Stimulated activated memory B cell treated with anti-CD40 and anti-IgM and Interleukin-4, amounts not matched to agents 10 μg/mL and 1 μg/mL and 100 μg/mL, for 72 hours (primary cell): ENCODE measurements around the gene SUN5.
A peak's percentile ranks its signal among the peaks of the same experiment; 100 is the strongest.
"Not testable (repeated sequence)": the region's sequence is repeated elsewhere in the genome, so short reads cannot be mapped to it uniquely, and the experiment has no call there.

ENCODE experiments used
- ATAC-seq: fragments of 150-1000 bp; cut with Tn5 transposase; 2 replicates; pipeline ENCODE4 v1.10.0; 2021
- H3K27ac Mint-ChIP-seq: one replicate; pipeline ENCODE4 v1.8.0; 2022; ENCODE audit warnings: mild to moderate bottlenecking, mixed read lengths
- H3K27me3 Mint-ChIP-seq: one replicate; pipeline ENCODE4 v1.8.0; 2022; ENCODE audit warnings: mixed read lengths
- H3K36me3 Mint-ChIP-seq: one replicate; pipeline ENCODE4 v1.8.0; 2022; ENCODE audit warnings: mixed read lengths
- H3K4me1 Mint-ChIP-seq: one replicate; pipeline ENCODE4 v1.8.0; 2022; ENCODE audit warnings: mixed read lengths
- H3K4me3 Mint-ChIP-seq: one replicate; pipeline ENCODE4 v1.8.0; 2022; ENCODE audit warnings: mild to moderate bottlenecking, moderate library complexity, mixed read lengths
- H3K9me3 Mint-ChIP-seq: one replicate; pipeline ENCODE4 v1.8.0; 2022; ENCODE audit warnings: mixed read lengths

SUN5 gene

DNA sequence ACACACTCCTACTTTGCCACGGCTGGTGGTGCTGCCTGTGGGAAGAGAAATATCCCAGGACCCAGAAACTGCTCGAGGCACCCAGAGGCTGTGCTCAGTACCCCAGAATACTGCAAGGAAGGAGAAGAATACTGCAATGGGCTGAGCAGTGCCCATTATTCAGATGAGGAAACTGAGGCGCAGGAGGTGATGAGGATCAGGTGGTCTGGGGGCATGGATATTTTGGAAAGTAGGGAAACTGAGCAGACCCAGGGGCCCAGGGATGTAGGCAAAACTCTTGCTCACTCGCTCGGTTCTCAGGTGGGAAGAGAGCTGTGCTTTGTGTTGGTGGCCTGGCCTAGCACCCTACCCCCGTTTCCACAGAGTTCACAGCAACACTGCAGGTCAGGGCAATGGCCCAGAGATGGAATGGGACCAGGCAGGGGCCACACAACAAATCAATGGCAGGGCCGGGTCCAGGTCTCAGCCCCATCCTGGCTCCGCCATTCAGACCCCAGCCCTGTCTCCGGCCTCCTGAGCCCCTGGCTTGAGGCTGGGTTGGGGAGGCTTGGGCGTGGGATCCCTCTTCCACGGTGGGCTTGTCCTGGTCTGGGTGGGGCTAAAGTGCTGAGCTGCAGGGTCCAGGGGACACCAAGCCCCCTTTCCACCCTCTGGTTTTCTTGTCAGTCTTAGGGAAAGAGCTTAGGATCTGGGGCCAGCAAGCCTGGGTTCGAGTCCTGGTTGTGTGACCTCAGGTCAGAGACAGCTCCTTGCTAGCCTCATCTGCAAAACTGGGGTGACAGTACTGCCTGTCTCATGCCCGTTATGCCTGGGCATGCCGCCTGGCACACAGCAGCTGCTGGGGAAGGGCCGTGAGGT, 33.9 kb downstream of the SUN5 start:
- Mint-ChIP-seq H3K36me3 (no peaks in the 10 kb centered on the region), H3K4me1 (peaks cover 48% of the 10 kb centered on the region), H3K9me3 (no peaks in the 10 kb centered on the region), H3K4me3 (no peak overlapping the region), H3K27ac (no peak overlapping the region), H3K27me3 (no peaks in the 10 kb centered on the region)
- no peak for ATAC-seq

DNA sequence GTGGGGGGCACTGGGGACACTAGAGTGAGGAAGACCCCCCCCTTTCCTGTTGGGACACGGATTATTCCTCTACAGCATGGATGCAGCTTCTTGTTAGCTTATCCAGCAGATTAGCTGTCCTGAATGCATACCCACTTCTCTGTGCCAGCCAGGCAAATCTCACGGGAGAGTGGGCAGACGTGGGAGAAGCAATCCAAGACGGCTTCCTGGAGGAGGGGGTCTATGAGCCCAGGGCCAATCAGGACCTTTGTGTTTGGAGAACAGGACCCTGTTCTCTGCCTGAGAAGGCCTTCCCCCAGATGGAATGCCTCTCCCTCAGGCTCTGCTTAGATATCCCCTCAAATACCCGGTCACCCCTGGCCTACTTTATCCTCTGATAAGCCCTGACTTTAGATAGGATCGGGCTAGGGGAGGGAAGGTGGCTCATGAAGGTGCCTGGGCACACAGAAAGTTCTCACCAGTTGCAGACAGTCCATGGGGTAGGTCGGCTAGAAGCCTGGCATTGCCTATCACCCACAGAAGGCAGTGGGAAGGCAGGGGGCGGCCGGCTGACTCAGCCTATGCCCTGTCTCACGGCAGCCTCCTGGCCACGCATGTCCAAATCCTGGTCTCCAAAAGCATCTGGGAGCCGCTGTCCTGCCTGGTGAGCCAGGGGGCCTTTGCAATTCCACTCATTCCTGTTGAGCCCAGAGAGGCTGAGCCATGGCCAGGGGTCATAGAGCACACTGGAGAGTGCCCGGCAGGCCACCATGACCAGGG, 34.7 kb downstream of the SUN5 start:
- ATAC-seq: no peak
- no peaks in the 10 kb centered on the region for H3K36me3 Mint-ChIP-seq
- no peaks in the 10 kb centered on the region for H3K9me3 Mint-ChIP-seq
- H3K4me3 Mint-ChIP-seq: no peak overlapping the region
- H3K27ac Mint-ChIP-seq: no peak overlapping the region
- H3K27me3 Mint-ChIP-seq: no peaks in the 10 kb centered on the region
- H3K4me1 Mint-ChIP-seq: peaks cover 40% of the 10 kb centered on the region

DNA sequence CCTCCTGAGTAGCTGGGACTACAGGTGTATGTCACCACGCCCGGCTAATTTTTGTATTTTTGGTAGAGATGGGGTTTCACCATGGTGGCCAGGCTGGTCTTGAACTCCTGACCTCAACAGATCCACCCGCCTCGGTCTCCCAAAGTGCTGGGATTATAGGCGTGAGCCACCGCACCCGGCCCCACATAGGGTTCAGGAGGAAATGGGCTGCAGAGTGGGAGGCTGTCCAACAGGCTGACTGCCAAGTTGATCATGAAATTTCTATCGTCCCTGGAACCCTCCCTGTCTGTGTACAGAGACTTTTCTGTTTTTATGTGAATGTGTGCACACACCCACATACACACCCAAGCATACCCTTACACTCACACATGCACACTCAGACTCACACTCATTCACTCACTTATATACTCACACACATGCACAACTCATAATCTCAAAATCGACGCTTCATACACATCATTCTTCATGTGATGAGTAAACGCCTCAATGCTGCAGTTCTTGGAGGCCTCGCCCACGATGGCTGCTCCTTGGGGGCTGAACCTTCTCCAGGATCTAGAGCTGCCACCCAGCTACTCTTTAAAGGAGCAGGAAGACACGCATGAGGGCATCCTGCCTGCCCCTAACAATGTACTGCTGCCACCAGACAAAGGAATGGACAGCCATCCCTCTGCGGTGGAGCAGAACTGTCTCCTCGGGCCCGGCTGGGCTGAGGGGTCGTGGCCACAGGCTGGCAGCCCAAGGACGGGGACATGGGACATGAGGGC, 35.6 kb downstream of the SUN5 start:
- Mint-ChIP-seq H3K27ac (no peak overlapping the region), H3K9me3 (no peaks in the 10 kb centered on the region), H3K27me3 (no peaks in the 10 kb centered on the region), H3K4me1 (peaks cover 38% of the 10 kb centered on the region), H3K4me3 (no peak overlapping the region), H3K36me3 (no peaks in the 10 kb centered on the region)
- no peak for ATAC-seq

DNA sequence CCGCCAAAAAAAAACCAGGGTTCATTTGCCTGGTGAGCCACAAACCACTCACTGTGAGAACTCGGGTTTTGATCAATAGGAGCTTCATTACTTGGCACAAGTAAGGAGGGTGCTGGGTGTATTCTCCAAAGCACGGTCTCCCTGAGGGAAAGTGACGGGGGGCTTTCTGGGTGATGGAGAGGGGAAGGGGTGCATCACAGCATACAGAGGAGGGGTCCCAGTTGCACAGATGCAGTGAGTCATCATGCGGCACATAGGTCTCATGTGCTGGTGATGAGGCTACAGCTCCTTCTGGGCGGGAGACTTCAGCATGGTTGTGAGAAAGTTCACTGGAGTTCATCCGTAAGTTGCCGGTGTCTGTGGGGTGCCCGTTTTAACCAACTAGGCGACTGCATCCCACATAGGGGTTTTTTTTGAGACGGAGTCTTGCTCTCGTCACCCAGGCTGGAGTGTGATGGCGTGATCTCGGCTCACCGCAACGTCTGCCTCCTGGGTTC, 36.2 kb downstream of the SUN5 start:
- no peaks in the 10 kb centered on the region for H3K9me3 Mint-ChIP-seq
- peak overlapping the region; percentile 73 for H3K27ac Mint-ChIP-seq
- no peak overlapping the region for H3K4me3 Mint-ChIP-seq
- H3K27me3 Mint-ChIP-seq: no peaks in the 10 kb centered on the region
- peaks cover 38% of the 10 kb centered on the region for H3K4me1 Mint-ChIP-seq
- ATAC-seq: no peak
- no peaks in the 10 kb centered on the region for H3K36me3 Mint-ChIP-seq

DNA sequence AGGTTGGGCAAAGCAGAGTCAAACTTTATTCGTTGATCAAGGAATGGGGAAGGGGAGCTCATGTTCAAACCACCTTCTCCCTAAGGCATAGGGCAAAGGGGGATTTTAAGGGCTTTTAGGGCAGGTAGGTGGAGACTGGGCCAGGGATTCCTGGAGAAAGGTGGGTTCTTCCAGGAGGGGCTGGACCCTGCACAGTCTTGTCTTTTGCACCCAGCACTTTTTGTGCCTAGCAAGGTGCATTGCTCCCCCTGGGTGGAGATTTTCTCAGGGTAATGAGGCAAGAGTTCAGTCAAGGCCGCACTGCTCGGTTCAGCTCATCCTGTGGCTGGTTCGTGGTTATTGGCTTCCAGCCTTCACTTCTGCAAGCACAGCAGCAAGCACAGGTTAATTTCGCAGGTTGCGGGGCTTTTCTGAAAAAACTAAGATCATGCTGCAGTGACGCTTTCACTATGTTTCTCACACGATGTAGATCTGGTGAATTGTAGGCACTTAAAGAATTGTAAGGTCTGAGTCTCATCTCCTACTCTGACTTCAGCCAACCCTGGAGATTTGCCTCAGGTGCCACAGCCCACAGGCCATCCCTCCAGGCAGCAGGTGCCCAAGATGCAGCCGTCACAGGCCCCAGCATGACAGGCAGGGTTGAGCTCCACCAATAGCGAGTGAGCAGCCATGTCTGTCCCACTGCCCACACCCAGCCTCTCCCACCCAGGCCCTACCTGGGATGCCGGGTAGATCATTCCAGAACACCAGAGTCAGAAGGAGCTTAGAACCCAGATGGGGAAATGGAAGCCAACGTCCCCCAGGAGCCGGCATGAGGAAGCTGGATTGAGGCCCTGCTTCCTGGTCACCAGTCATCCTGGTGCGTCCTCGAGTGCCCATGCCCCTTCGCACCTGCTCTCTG, 37.1 kb downstream of the SUN5 start:
- peak; percentile 73 for ATAC-seq
- H3K9me3 Mint-ChIP-seq: no peaks in the 10 kb centered on the region
- no peaks in the 10 kb centered on the region for H3K27me3 Mint-ChIP-seq
- H3K36me3 Mint-ChIP-seq: no peaks in the 10 kb centered on the region
- H3K27ac Mint-ChIP-seq: peak overlapping the region; percentile 73
- peaks cover 38% of the 10 kb centered on the region for H3K4me1 Mint-ChIP-seq
- no peak overlapping the region for H3K4me3 Mint-ChIP-seq

DNA sequence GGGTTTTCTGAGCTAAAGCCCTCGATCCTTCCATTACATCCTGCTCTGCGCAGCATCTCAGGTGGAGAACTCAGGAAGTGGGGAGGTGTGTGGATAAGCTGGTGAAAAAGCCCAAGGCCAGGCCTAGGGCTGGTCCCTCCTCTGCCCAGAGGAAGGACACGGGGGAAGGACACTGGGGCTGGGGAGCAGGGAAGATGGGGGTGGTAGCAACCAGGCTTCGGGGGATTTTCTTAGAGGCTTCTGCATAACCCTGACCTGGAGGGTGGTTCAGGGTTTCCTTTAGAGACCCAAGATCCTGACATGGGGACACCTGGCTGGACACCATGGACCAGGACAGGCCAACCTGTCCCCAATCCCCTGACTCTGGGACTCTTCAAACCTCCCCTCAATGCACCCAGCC, 37.9 kb downstream of the SUN5 start:
- no peak for ATAC-seq
- Mint-ChIP-seq H3K4me1 (peaks cover 38% of the 10 kb centered on the region), H3K27ac (peak overlapping the region; percentile 73), H3K27me3 (no peaks in the 10 kb centered on the region), H3K4me3 (no peak overlapping the region), H3K36me3 (no peaks in the 10 kb centered on the region), H3K9me3 (no peaks in the 10 kb centered on the region)

DNA sequence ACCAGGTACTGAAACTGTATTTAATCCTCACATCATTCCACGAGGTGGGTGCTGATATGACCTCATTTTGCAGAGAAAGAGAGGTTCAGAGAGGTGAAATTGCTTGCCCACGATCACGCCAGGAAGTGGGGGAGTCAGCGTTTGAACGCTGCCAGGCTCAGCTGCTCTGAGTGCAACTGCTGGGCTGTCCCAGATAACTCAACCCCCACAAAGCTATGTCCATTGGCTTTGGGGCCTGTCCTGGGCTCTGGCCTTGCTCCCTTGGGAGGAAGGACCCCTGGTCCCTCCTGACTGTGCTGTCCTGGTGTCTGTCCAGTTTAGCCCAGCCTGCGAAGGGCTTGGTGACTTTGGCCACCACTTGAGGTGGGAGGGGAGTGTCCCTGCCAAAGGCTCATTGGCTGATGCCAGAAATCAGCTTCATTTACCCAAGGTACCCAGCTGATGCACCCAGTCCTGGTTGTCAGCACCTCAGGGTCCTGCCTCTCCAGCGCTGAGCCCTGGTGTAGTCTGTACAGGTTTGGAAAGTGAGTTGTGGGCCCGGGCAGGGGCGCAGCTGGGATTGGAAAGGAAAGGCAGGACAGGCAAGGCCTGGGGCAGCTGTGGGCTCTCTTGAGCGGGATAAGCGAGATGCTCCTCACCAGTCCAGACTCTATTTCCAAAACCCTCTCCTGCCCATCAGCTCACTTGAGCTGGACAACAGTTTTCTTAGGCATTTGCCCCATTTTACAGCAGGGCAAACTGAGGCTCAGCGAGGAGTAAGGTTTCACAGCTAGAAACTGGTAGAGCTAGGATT, 38.5 kb downstream of the SUN5 start:
- peaks cover 38% of the 10 kb centered on the region for H3K4me1 Mint-ChIP-seq
- no peak overlapping the region for H3K4me3 Mint-ChIP-seq
- H3K9me3 Mint-ChIP-seq: no peaks in the 10 kb centered on the region
- peak overlapping the region; percentile 73 for H3K27ac Mint-ChIP-seq
- H3K27me3 Mint-ChIP-seq: no peaks in the 10 kb centered on the region
- H3K36me3 Mint-ChIP-seq: no peaks in the 10 kb centered on the region
- ATAC-seq: no peak

DNA sequence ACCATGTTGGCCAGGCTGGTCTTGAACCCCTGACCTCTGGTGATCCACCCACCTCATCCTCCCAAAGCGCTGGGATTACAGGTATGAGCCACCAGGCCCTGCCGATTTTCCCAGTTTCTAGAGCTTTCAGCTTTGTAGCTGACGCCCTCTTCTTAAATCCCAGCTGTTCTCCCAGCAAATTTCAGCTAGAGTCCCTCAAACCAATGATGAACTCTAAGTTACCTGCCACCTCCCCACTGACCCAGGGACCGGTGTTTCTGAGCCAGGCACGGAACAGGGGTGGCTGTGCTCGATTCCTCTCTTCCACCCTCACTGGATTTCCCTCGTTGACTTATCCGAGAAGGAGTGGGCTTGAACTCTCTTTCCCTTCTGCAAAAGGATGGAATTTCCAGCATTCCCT, 39.1 kb downstream of the SUN5 start:
- H3K27ac Mint-ChIP-seq: no peak overlapping the region
- ATAC-seq: no peak
- no peaks in the 10 kb centered on the region for H3K27me3 Mint-ChIP-seq
- H3K4me1 Mint-ChIP-seq: peaks cover 35% of the 10 kb centered on the region
- no peaks in the 10 kb centered on the region for H3K36me3 Mint-ChIP-seq
- no peaks in the 10 kb centered on the region for H3K9me3 Mint-ChIP-seq
- no peak overlapping the region for H3K4me3 Mint-ChIP-seq

DNA sequence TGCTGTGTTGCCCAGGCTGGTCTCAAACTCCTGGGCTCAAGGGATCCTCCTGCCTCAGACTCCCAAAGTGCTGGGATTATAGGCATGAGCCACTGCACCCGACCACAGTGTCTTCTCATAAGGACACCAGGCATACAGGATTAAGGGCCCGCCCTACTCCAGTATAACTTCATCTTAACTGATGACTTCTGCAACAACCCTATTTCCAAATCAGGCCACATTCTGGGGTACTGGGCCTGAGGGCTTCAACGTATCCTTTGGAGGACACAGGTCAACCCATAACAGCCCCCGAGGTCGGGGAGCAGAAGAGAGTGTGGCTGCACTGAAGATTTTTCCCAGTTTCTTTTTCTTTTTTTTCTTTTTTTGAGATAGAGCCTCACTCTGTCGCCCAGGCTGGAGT, 39.7 kb downstream of the SUN5 start:
- Mint-ChIP-seq H3K27ac (no peak overlapping the region), H3K9me3 (no peaks in the 10 kb centered on the region), H3K4me1 (peaks cover 30% of the 10 kb centered on the region), H3K4me3 (no peak overlapping the region), H3K27me3 (peaks cover 1% of the 10 kb centered on the region), H3K36me3 (no peaks in the 10 kb centered on the region)
- no peak for ATAC-seq

DNA sequence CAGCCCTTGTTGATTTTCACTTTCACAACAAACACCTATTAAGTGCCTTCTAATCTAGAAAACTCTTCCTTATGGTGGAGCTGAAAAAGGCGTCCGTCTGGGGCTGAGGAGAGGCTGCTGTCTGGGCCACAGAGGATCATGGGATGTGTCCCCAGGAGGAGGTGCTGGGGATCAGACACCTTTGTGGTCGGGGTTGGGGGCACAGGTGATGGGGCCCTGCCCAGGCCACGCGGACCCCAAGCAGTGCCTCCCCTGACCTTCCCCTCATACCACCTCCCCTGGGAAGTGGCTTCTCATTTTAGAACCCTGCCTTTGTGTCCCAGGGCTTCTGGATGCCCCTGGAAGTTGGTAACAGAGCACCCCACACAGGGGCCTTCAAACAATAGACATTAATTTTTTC, 41.1 kb downstream of the SUN5 start:
- Mint-ChIP-seq H3K4me3 (no peak overlapping the region), H3K36me3 (peaks cover 10% of the 10 kb centered on the region), H3K4me1 (peaks cover 23% of the 10 kb centered on the region), H3K27me3 (peaks cover 9% of the 10 kb centered on the region), H3K9me3 (peaks cover 9% of the 10 kb centered on the region), H3K27ac (no peak overlapping the region)
- ATAC-seq: no peak

DNA sequence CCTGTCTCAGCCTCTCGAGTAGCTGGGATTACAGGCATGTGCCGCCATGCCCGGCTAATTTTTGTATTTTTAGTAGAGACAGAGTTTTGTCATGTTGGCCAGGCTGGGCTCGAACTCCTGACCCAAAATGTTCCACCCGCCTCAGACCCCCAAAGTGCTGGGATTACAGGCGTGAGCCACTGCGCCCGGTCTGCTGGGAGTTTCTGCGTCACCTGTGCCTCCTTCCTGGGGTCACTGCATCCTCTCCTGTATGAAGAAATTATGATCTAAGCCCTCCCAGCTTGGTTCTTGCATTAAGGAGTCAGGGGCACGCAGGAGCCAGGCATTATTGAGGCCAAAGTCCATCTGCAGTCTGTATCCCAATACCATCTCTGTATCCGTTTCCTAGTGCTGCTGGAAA, 41.6 kb downstream of the SUN5 start:
- not testable (repeated sequence) for H3K27me3 Mint-ChIP-seq, ATAC-seq, H3K27ac Mint-ChIP-seq, H3K4me3 Mint-ChIP-seq
- peaks cover 15% of the 10 kb centered on the region for H3K36me3 Mint-ChIP-seq
- peaks cover 19% of the 10 kb centered on the region for H3K4me1 Mint-ChIP-seq
- peaks cover 13% of the 10 kb centered on the region for H3K9me3 Mint-ChIP-seq

DNA sequence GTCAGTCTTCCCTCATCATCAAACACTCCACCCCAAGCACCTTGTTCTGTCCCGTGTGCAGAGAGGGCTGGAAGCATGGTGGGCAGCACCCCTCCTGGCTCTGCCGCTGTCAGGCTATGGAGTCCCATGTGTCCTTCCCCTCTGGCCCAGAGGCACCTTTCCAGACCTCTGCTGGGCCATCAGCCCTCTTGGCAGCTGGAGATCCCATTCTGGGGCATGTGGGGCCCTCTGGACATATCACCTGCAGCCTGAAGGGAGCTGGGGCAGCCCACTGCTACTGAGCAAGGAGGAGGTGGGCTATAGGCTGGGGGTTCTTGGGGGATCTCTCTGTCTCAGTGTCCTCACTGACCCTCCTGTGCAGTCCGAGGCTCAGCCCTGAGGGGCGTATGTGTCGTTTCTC, 42.2 kb downstream of the SUN5 start:
- Mint-ChIP-seq H3K4me1 (peaks cover 13% of the 10 kb centered on the region), H3K36me3 (peaks cover 18% of the 10 kb centered on the region), H3K27me3 (peaks cover 9% of the 10 kb centered on the region), H3K4me3 (no peak overlapping the region), H3K9me3 (peaks cover 16% of the 10 kb centered on the region), H3K27ac (no peak overlapping the region)
- ATAC-seq: no peak

DNA sequence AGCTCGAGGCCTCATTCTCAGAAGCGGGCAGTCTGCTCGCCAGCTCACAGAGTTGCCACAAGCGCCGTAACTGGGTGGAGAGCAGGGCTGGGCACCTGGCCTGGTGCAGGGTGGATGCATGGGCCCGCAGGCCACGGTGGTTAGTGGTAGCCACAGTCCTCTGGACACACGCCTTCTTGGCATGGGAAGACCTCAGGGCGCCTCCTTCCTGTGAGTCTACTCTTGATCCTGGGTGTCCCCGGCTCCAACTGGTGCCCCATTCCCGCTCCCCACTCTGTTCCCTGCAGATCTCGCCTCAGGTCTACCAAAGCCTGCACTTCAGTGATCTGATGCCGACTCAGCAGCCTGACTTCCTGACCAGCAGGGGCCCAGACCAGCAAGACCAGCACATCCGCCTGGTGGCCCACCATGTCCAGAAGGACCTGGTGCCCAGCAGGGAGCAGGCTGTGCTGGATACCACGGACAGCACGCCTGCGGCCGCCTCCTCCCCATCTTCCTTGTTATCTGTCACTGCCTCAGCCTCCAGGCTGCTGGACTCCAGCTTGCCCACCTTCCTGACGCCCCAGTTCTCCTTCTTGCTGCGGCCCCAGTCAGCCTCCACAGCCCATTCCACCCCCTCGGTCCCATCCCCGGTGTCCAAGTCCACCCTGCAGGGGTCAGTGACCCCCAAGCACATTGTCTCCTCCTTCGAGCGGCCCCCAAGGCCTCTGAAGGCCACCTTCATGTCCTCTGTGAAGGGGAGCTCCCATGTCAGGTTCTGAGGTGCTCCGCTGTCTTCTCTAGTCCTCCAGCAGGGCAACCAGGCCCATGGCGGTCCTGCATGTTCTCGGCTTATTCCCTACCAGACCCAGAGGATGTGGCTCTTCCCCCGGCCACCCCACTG, 43.1 kb downstream of the SUN5 start:
- H3K27me3 Mint-ChIP-seq: peaks cover 9% of the 10 kb centered on the region
- peaks cover 25% of the 10 kb centered on the region for H3K36me3 Mint-ChIP-seq
- H3K9me3 Mint-ChIP-seq: peaks cover 20% of the 10 kb centered on the region
- H3K27ac Mint-ChIP-seq: no peak overlapping the region
- peaks cover 3% of the 10 kb centered on the region for H3K4me1 Mint-ChIP-seq
- ATAC-seq: peak; percentile 11
- no peak overlapping the region for H3K4me3 Mint-ChIP-seq
